SU-DHL-6 (cell line): ENCODE measurements around the gene RHOA.
"Not testable (repeated sequence)": the region's sequence is repeated elsewhere in the genome, so short reads cannot be mapped to it uniquely, and the experiment has no call there.

ENCODE experiments used
- H2AFZ ChIP-seq: fragments of 200-600 bp; sonication (generic); 2 replicates; pipeline ENCODE4 v1.6.1; 2014; ENCODE audit warnings: low read depth, mild to moderate bottlenecking, moderate library complexity, mixed read lengths, antibody characterized with exemption, low read length; ENCODE audit not compliant: severe bottlenecking
- H3F3A ChIP-seq: fragments of 200-600 bp; shearing (Covaris generic); 2 replicates; pipeline ENCODE4 v1.6.0; 2016; ENCODE audit warnings: antibody characterized with exemption, mild to moderate bottlenecking; ENCODE audit not compliant: insufficient read depth
- H3K27ac ChIP-seq: fragments of 200-600 bp; sonication (generic); 2 replicates; pipeline ENCODE4 v1.5.1; 2016; ENCODE audit warnings: low read depth, mild to moderate bottlenecking, low read length, moderate library complexity, mixed read lengths
- H3K27me3 ChIP-seq: fragments of 200-600 bp; sonication (generic), shearing (Covaris generic); 2 replicates; pipeline ENCODE4 v1.6.0; 2014; ENCODE audit warnings: mild to moderate bottlenecking, low read length
- H3K36me3 ChIP-seq: fragments of 200-600 bp; sonication (generic); 2 replicates; pipeline ENCODE4 v1.6.1; 2014; ENCODE audit warnings: mild to moderate bottlenecking, low read length, mixed read lengths
- H3K4me2 ChIP-seq: fragments of 300-600, 200-600 bp; shearing (Covaris generic), sonication (generic); 2 replicates; pipeline ENCODE4 v1.6.0; 2014; ENCODE audit warnings: low read length, low read depth, mild to moderate bottlenecking; ENCODE audit not compliant: poor library complexity, severe bottlenecking
- H3K4me3 ChIP-seq: fragments of 200-600 bp; sonication (generic); 2 replicates; pipeline ENCODE4 v1.5.1; 2014; ENCODE audit warnings: antibody characterized with exemption, low read length, mild to moderate bottlenecking, mixed read lengths; ENCODE audit not compliant: insufficient read depth, poor library complexity, severe bottlenecking
- H3K79me2 ChIP-seq: fragments of 200-600 bp; sonication (generic); 2 replicates; pipeline ENCODE4 v1.6.1; 2014; ENCODE audit warnings: mild to moderate bottlenecking, low read length, moderate library complexity; ENCODE audit not compliant: insufficient read depth
- H3K9ac ChIP-seq: fragments of 200-600 bp; sonication (generic); 2 replicates; pipeline ENCODE4 v1.7.0; 2014; ENCODE audit warnings: mild to moderate bottlenecking, low read length
- H3K9me2 ChIP-seq: fragments of 200-600 bp; sonication (generic); replicated peaks from 2 replicates; pipeline ENCODE4 v1.6.1; 2014; ENCODE audit warnings: low read length; ENCODE audit not compliant: insufficient read depth
- H3K9me3 ChIP-seq: fragments of 200-600 bp; sonication (generic); 2 replicates; pipeline ENCODE4 v1.6.1; 2014; ENCODE audit warnings: low read length, mixed read lengths; ENCODE audit not compliant: insufficient read depth
- H4K20me1 ChIP-seq: fragments of 200-600 bp; sonication (generic); 2 replicates; pipeline ENCODE4 v1.6.1; 2014; ENCODE audit warnings: low read depth, mild to moderate bottlenecking, antibody characterized with exemption, low read length, moderate library complexity, mixed read lengths
- CTCF ChIP-seq: fragments of 200-600 bp; sonication (generic); IDR thresholded peaks from one replicate; pipeline ENCODE4 v1.5.1; 2017; ENCODE audit warnings: antibody characterized with exemption, mild to moderate bottlenecking, low read length, moderate library complexity; ENCODE audit not compliant: insufficient read depth, poor library complexity, severe bottlenecking
- EZH2phosphoT487 ChIP-seq: fragments of 200-600 bp; sonication (generic), shearing (Covaris generic); conservative IDR thresholded peaks from 2 replicates; pipeline ENCODE4 v1.6.1; 2018; ENCODE audit warnings: mild to moderate bottlenecking, antibody characterized with exemption, low read length, moderate library complexity, mixed read lengths

The RHOA gene

GRCh38 chr3:49333091-49333490 is 78.7 kb downstream of the RHOA start:
- no peaks in the 10 kb centered on the region for H3K9me2 ChIP-seq
- no peaks in the 10 kb centered on the region for H3K9me3 ChIP-seq
- H2AFZ ChIP-seq = no peak overlapping the region
- H3K4me3 ChIP-seq = no peak overlapping the region
- peaks cover 15% of the 10 kb centered on the region for H3K36me3 ChIP-seq
- TF ChIP-seq CTCF (no peak), EZH2phosphoT487 (no peak)
- no peak overlapping the region for H3K27ac ChIP-seq
- H3K4me2 ChIP-seq = no peak overlapping the region
- no peak overlapping the region for H3K9ac ChIP-seq
- H4K20me1 ChIP-seq = no peaks in the 10 kb centered on the region
- H3K27me3 ChIP-seq = no peaks in the 10 kb centered on the region
- peaks cover 22% of the 10 kb centered on the region for H3K79me2 ChIP-seq
- 0 out of 2 replicates have a peak, but pooled peaks cover 3% of the 10 kb centered on the region for H3F3A ChIP-seq

GRCh38 chr3:49329186-49329585 is 82.6 kb downstream of the RHOA start:
- no peak overlapping the region for H3K4me2 ChIP-seq
- no peak overlapping the region for H3K9ac ChIP-seq
- no peak overlapping the region for H3K27ac ChIP-seq
- H3K9me2 ChIP-seq = no peaks in the 10 kb centered on the region
- H3K4me3 ChIP-seq = no peak overlapping the region
- no peaks in the 10 kb centered on the region for H4K20me1 ChIP-seq
- no peaks in the 10 kb centered on the region for H3F3A ChIP-seq
- peaks cover 5% of the 10 kb centered on the region; the same call in 1 of the 2 replicates for H3K79me2 ChIP-seq
- TF ChIP-seq CTCF (no peak), EZH2phosphoT487 (no peak)
- H3K36me3 ChIP-seq = peaks cover 17% of the 10 kb centered on the region; the same call in 1 of the 2 replicates
- no peaks in the 10 kb centered on the region for H3K27me3 ChIP-seq
- no peaks in the 10 kb centered on the region for H3K9me3 ChIP-seq
- no peak overlapping the region for H2AFZ ChIP-seq

GRCh38 chr3:49328350-49328749 is 83.4 kb downstream of the RHOA start:
- peaks cover 16% of the 10 kb centered on the region; the same call in 1 of the 2 replicates for H3K36me3 ChIP-seq
- H3K9me2 ChIP-seq = not testable (repeated sequence)

GRCh38 chr3:49327485-49327884 is 84.3 kb downstream of the RHOA start:
- H3K36me3 ChIP-seq = peaks cover 12% of the 10 kb centered on the region; the same call in 1 of the 2 replicates
- H3K27ac ChIP-seq = no peak overlapping the region
- no peak for TF ChIP-seq EZH2phosphoT487
- TF ChIP-seq CTCF = no peak
- peaks cover 5% of the 10 kb centered on the region; the same call in 1 of the 2 replicates for H3K79me2 ChIP-seq
- H2AFZ ChIP-seq = no peak overlapping the region
- no peaks in the 10 kb centered on the region for H4K20me1 ChIP-seq
- no peak overlapping the region for H3K4me3 ChIP-seq
- H3K9me3 ChIP-seq = no peaks in the 10 kb centered on the region
- no peak overlapping the region for H3K4me2 ChIP-seq
- H3K9ac ChIP-seq = no peak overlapping the region
- H3F3A ChIP-seq = no peaks in the 10 kb centered on the region
- no peaks in the 10 kb centered on the region for H3K9me2 ChIP-seq
- H3K27me3 ChIP-seq = no peaks in the 10 kb centered on the region

More at GRCh38 chr3:49328350-49328749, 83.4 kb downstream of the RHOA start:
- not testable (repeated sequence) for H3K79me2 ChIP-seq, H3K27ac ChIP-seq, H2AFZ ChIP-seq, H3F3A ChIP-seq, H3K4me2 ChIP-seq, H4K20me1 ChIP-seq, H3K4me3 ChIP-seq, H3K9ac ChIP-seq, H3K27me3 ChIP-seq, H3K9me3 ChIP-seq
